ENCODE results near the gene NR1I3. TPM values are rescaled to one million over a fixed set of nuclear protein-coding genes. Genes with fewer than 3 reads are reported as not detected.

NR1I3 gene
- total RNA-seq, 1 experiment from 2014 or later = not detected

GRCh38 chr1:161179698-161180097 lies 58.3 kb downstream of the NR1I3 start:
- H3K36me3 Mint-ChIP-seq (ENCODE audit: insufficient read depth in 1 of 3, low read depth in 3 of 3) = peaks cover 2 to 15% (median 11%) of the 10 kb centered on the region in 3 experiments; a peak in 6 of 7 replicates

More at GRCh38 chr1:161179698-161180097, 58.3 kb downstream of the NR1I3 start:
- no peak overlapping the region for H2BK5ac ChIP-seq (ENCODE audit: insufficient read length, low read length)
- Mint-ChIP-seq H3K4me3 (no peak overlapping the region), H3K9me3 (no peaks in the 10 kb centered on the region), H3K27me3 (ENCODE audit: low read depth) (peaks cover 5% of the 10 kb centered on the region), H3K27ac (no peak overlapping the region), H3K4me1 (peaks cover 21 to 22% of the 10 kb centered on the region in 2 experiments)
- no peak overlapping the region for H4K8ac ChIP-seq (replicated peaks; ENCODE audit: insufficient read length, low read depth, low read length)
- H3K4me2 ChIP-seq (ENCODE audit: insufficient read depth, insufficient read length, low read length) = no peak overlapping the region
- no peaks in the 10 kb centered on the region for H3K9me3 ChIP-seq (ENCODE audit: control insufficient read depth, low read depth, low read length)
- H4K5ac ChIP-seq (ENCODE audit: insufficient read length, low read depth, low read length) = no peak overlapping the region
- no peak overlapping the region for H3T11ph ChIP-seq (ENCODE audit: low read length)
- no peak overlapping the region for H3K9ac ChIP-seq (ENCODE audit: extremely low read depth, insufficient read length, low read length)
- H3K4ac ChIP-seq (ENCODE audit: low read depth, low read length) = no peak overlapping the region
- H3K79me2 ChIP-seq (ENCODE audit: insufficient read depth, low read length) = no peaks in the 10 kb centered on the region
- no peaks in the 10 kb centered on the region for H3K27me3 ChIP-seq (ENCODE audit: insufficient read depth, low read length)
- H2BK20ac ChIP-seq (ENCODE audit: low read depth, low read length, poor library complexity, severe bottlenecking) = no peak overlapping the region
- no peak overlapping the region for H2BK12ac ChIP-seq (ENCODE audit: insufficient read length, low read depth, low read length)
- H3K4me1 ChIP-seq (ENCODE audit: insufficient read depth, low read length) = no peaks in the 10 kb centered on the region; the same call in 1 of the 2 replicates
- H3K14ac ChIP-seq (ENCODE audit: insufficient read depth, low read length) = no peak overlapping the region
- H4K20me1 ChIP-seq (ENCODE audit: control insufficient read depth, insufficient read depth, insufficient read length) = no peaks in the 10 kb centered on the region
- no peak overlapping the region for H3K23ac ChIP-seq (ENCODE audit: insufficient read length, low read depth, low read length)
- H3K56ac ChIP-seq (ENCODE audit: insufficient read length, low read depth, low read length) = no peak overlapping the region
- no peak overlapping the region for H2AK5ac ChIP-seq (ENCODE audit: insufficient read length, low read length)
- no peak overlapping the region for H2AFZ ChIP-seq (ENCODE audit: low read length)
- DNase-seq = no peak
- H2BK120ac ChIP-seq (ENCODE audit: low read depth, low read length, poor library complexity, severe bottlenecking) = no peak overlapping the region
- WGBS (ENCODE audit: extremely low coverage, insufficient read length, low lambda C conversion rate) = no CpG with 5 or more reads among the region's 3 CpGs
- TF ChIP-seq, protein P1, sequence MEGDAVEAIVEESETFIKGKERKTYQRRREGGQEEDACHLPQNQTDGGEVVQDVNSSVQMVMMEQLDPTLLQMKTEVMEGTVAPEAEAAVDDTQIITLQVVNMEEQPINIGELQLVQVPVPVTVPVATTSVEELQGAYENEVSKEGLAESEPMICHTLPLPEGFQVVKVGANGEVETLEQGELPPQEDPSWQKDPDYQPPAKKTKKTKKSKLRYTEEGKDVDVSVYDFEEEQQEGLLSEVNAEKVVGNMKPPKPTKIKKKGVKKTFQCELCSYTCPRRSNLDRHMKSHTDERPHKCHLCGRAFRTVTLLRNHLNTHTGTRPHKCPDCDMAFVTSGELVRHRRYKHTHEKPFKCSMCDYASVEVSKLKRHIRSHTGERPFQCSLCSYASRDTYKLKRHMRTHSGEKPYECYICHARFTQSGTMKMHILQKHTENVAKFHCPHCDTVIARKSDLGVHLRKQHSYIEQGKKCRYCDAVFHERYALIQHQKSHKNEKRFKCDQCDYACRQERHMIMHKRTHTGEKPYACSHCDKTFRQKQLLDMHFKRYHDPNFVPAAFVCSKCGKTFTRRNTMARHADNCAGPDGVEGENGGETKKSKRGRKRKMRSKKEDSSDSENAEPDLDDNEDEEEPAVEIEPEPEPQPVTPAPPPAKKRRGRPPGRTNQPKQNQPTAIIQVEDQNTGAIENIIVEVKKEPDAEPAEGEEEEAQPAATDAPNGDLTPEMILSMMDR (conservative IDR thresholded peaks at IDR 0.05) = no peak
- no peak overlapping the region for H4K91ac ChIP-seq (ENCODE audit: insufficient read length, low read depth, low read length)
- H3K27ac ChIP-seq (ENCODE audit: insufficient read length, low read depth, low read length) = no peak overlapping the region
- no peak overlapping the region for H2BK15ac ChIP-seq (ENCODE audit: low read depth, low read length)
- H3K18ac ChIP-seq (ENCODE audit: insufficient read length, low read depth, low read length) = no peak overlapping the region
- no peaks in the 10 kb centered on the region for H3K79me1 ChIP-seq (ENCODE audit: insufficient read depth, low read depth, low read length, poor library complexity, severe bottlenecking)
- peaks cover 6% of the 10 kb centered on the region for H3K23me2 ChIP-seq (ENCODE audit: insufficient read length, low read depth, low read length, poor library complexity, severe bottlenecking)

Small RNA genes within 50 kb of the gene (microRNA-seq; reads per million reads assigned to microRNA genes)
- not detected for gene MIR5187 (ENCODE audit: borderline microRNAs expressed)

Other genes starting within 250 kb of the NR1I3 start
- gene F11R, start 217.1 kb downstream of the NR1I3 start, total RNA-seq (2021) = 159 and 174 TPM in 2 replicates
- gene TSTD1, start 199.2 kb downstream of the NR1I3 start, total RNA-seq (2021) = 73.7 and 77.0 TPM in 2 replicates
- gene USF1, start 192.2 kb downstream of the NR1I3 start, total RNA-seq (2021) = 58.6 and 59.2 TPM in 2 replicates
- 0.13 TPM in 2 replicates for gene ARHGAP30, start 168.3 kb downstream of the NR1I3 start, total RNA-seq (2021)
- 0.33 and 0.64 TPM in 2 replicates for gene NECTIN4, start 148.6 kb downstream of the NR1I3 start, total RNA-seq (2021)
- gene KLHDC9, start 139.8 kb downstream of the NR1I3 start, total RNA-seq (2021) = 6.6 and 7.0 TPM in 2 replicates
- 71.8 and 76.1 TPM in 2 replicates for gene PFDN2, start 120.2 kb downstream of the NR1I3 start, total RNA-seq (2021)
- 39.0 and 39.6 TPM in 2 replicates for gene NIT1, start 120.1 kb downstream of the NR1I3 start, total RNA-seq (2021)
- 44.7 and 46.7 TPM in 2 replicates for gene DEDD, start 105.5 kb downstream of the NR1I3 start, total RNA-seq (2021)
- gene UFC1, start 84.2 kb downstream of the NR1I3 start, total RNA-seq (2021) = 93.4 and 93.5 TPM in 2 replicates
- gene USP21, start 78.7 kb downstream of the NR1I3 start, total RNA-seq (2021) = 17.9 and 18.4 TPM in 2 replicates
- gene PPOX, start 71.8 kb downstream of the NR1I3 start, total RNA-seq (2021) = 33.4 and 39.8 TPM in 2 replicates
- gene B4GALT3, start 60.7 kb downstream of the NR1I3 start, total RNA-seq (2021) = 31.8 and 33.1 TPM in 2 replicates
- 7.0 and 9.1 TPM in 2 replicates for gene ADAMTS4, start 39.1 kb downstream of the NR1I3 start, total RNA-seq (2021)
- gene NDUFS2, start 35.8 kb downstream of the NR1I3 start, total RNA-seq (2021) = 80.3 and 84.5 TPM in 2 replicates
- 0.44 and 0.90 TPM in 2 replicates for gene FCER1G, start 22.9 kb downstream of the NR1I3 start, total RNA-seq (2021)
- not detected in 2 replicates for gene APOA2, start 14.6 kb downstream of the NR1I3 start, total RNA-seq (2021)
- gene TOMM40L, start 12.1 kb downstream of the NR1I3 start, total RNA-seq (2021) = 12.8 and 13.5 TPM in 2 replicates
- gene PCP4L1, start 20.5 kb upstream of the NR1I3 start, total RNA-seq (2021) = 0.66 and 0.83 TPM in 2 replicates
- gene MPZ, start 71.8 kb upstream of the NR1I3 start, total RNA-seq (2021) = 2.7 and 3.6 TPM in 2 replicates
- 198 and 206 TPM in 2 replicates for gene SDHC, start 76.2 kb upstream of the NR1I3 start, total RNA-seq (2021)
- not detected in 2 replicates for gene CFAP126, start 129.7 kb upstream of the NR1I3 start, total RNA-seq (2021)

Data from H9 (cell line).